Measurements from ENCODE around the gene SKP2.
"Not testable (repeated sequence)": the region's sequence is repeated elsewhere in the genome, so short reads cannot be mapped to it uniquely, and the experiment has no call there.

SKP2 gene

GRCh38 chr5:36156619-36157018 lies 4.7 kb downstream of the SKP2 start:
- DNase-seq (ENCODE audit: low spot score) = peak; percentile 37

- no peak for DNase-seq (ENCODE audit: low spot score)
These were observed 6.2 kb downstream of the SKP2 start for GRCh38 chr5:36158144-36158543.

- DNase-seq (ENCODE audit: low spot score) = no peak
These were observed 8.7 kb downstream of the SKP2 start for GRCh38 chr5:36160617-36161016.

- DNase-seq (ENCODE audit: low spot score) = no peak
These were observed 9.4 kb downstream of the SKP2 start for GRCh38 chr5:36161361-36161760.

GRCh38 chr5:36162810-36163486 lies 11.0 kb downstream of the SKP2 start:
- no peak for DNase-seq (ENCODE audit: low spot score)

- no peak for DNase-seq (ENCODE audit: low spot score)
These were observed 12.6 kb downstream of the SKP2 start for GRCh38 chr5:36164461-36164860.

- no peak for DNase-seq (ENCODE audit: low spot score)
These were observed 16.8 kb downstream of the SKP2 start for GRCh38 chr5:36168737-36169136.

- no peak for DNase-seq (ENCODE audit: low spot score)
These were observed 19.0 kb downstream of the SKP2 start for GRCh38 chr5:36170832-36171424.

- DNase-seq (ENCODE audit: low spot score) = no peak
These were observed 20.7 kb downstream of the SKP2 start for GRCh38 chr5:36172599-36172998.

GRCh38 chr5:36173426-36173825 lies 21.5 kb downstream of the SKP2 start:
- no peak for DNase-seq (ENCODE audit: low spot score)

GRCh38 chr5:36174119-36174518 lies 22.2 kb downstream of the SKP2 start:
- DNase-seq (ENCODE audit: low spot score) = no peak

GRCh38 chr5:36175043-36175442 lies 23.1 kb downstream of the SKP2 start:
- no peak for DNase-seq (ENCODE audit: low spot score)

- DNase-seq (ENCODE audit: low spot score) = no peak
These were observed 25.2 kb downstream of the SKP2 start for GRCh38 chr5:36177154-36177553.

GRCh38 chr5:36177715-36178523 lies 26.0 kb downstream of the SKP2 start:
- peak; percentile 19 for DNase-seq (ENCODE audit: low spot score)

- DNase-seq (ENCODE audit: low spot score) = no peak
These were observed 26.6 kb downstream of the SKP2 start for GRCh38 chr5:36178524-36178890.

GRCh38 chr5:36179950-36180349 lies 28.0 kb downstream of the SKP2 start:
- no peak for DNase-seq (ENCODE audit: low spot score)

- no peak for DNase-seq (ENCODE audit: low spot score)
These were observed 28.8 kb downstream of the SKP2 start for GRCh38 chr5:36180556-36181350.

GRCh38 chr5:36181774-36182173 lies 29.9 kb downstream of the SKP2 start:
- no peak for DNase-seq (ENCODE audit: low spot score)

- not testable (repeated sequence) for DNase-seq (ENCODE audit: low spot score)
These were observed 32.5 kb downstream of the SKP2 start for GRCh38 chr5:36184408-36184807.

GRCh38 chr5:36193746-36194145 lies 41.8 kb downstream of the SKP2 start:
- no peak for DNase-seq (ENCODE audit: low spot score)

GRCh38 chr5:36198281-36198680 lies 46.4 kb downstream of the SKP2 start:
- DNase-seq (ENCODE audit: low spot score) = no peak

GRCh38 chr5:36198783-36199182 lies 46.9 kb downstream of the SKP2 start:
- DNase-seq (ENCODE audit: low spot score) = not testable (repeated sequence)

Measured in hepatic stellate cell (primary cell).